ENCODE data around the gene FYB1.

Gene FYB1

GRCh38 chr5:39203951-39204350 is 15.4 kb downstream of the FYB1 start:
- no peak for DNase-seq (ENCODE audit: low read depth)

GRCh38 chr5:39203275-39203922 is 16.0 kb downstream of the FYB1 start:
- no peak for DNase-seq (ENCODE audit: low read depth)

- peak; percentile 35 for DNase-seq (ENCODE audit: low read depth)
These were observed 16.6 kb downstream of the FYB1 start for GRCh38 chr5:39202597-39203274.

GRCh38 chr5:39201781-39202596 is 17.4 kb downstream of the FYB1 start:
- no peak for DNase-seq (ENCODE audit: low read depth)

GRCh38 chr5:39201160-39201780 is 18.1 kb downstream of the FYB1 start:
- no peak for DNase-seq (ENCODE audit: low read depth)

GRCh38 chr5:39200081-39200480 is 19.3 kb downstream of the FYB1 start:
- no peak for DNase-seq (ENCODE audit: low read depth)

- no peak for DNase-seq (ENCODE audit: low read depth)
These were observed 20.0 kb downstream of the FYB1 start for GRCh38 chr5:39199335-39199734.

GRCh38 chr5:39198127-39198526 is 21.2 kb downstream of the FYB1 start:
- no peak for DNase-seq (ENCODE audit: low read depth)

GRCh38 chr5:39197556-39197955 is 21.8 kb downstream of the FYB1 start:
- peak; percentile 61 for DNase-seq (ENCODE audit: low read depth)

GRCh38 chr5:39195198-39195826 is 24.1 kb downstream of the FYB1 start:
- DNase-seq (ENCODE audit: low read depth), result no peak

GRCh38 chr5:39194466-39195136 is 24.8 kb downstream of the FYB1 start:
- no peak for DNase-seq (ENCODE audit: low read depth)

- DNase-seq (ENCODE audit: low read depth), result no peak
These were observed 25.6 kb downstream of the FYB1 start for GRCh38 chr5:39193553-39194465.

GRCh38 chr5:39192450-39193160 is 26.8 kb downstream of the FYB1 start:
- no peak for DNase-seq (ENCODE audit: low read depth)

GRCh38 chr5:39191216-39191615 is 28.1 kb downstream of the FYB1 start:
- DNase-seq (ENCODE audit: low read depth), result no peak

- DNase-seq (ENCODE audit: low read depth), result no peak
These were observed 28.9 kb downstream of the FYB1 start for GRCh38 chr5:39190311-39191102.

GRCh38 chr5:39189292-39189955 is 29.9 kb downstream of the FYB1 start:
- no peak for DNase-seq (ENCODE audit: low read depth)

- DNase-seq (ENCODE audit: low read depth), result no peak
These were observed 31.3 kb downstream of the FYB1 start for GRCh38 chr5:39187831-39188731.

Measured in T follicular helper cell (primary cell).